ENCODE results near the gene SLC44A3.

The SLC44A3 gene

GRCh38 chr1:94821636-94822305 is 1.6 kb downstream of the SLC44A3 start:
- no peak for DNase-seq (ENCODE audit: low spot score)
- no peak for TF ChIP-seq CTCF (IDR thresholded peaks at IDR 0.05; ENCODE audit: extremely low read depth, missing control alignments)

- no peak for TF ChIP-seq CTCF (IDR thresholded peaks at IDR 0.05; ENCODE audit: extremely low read depth, missing control alignments)
These were observed 3.0 kb downstream of the SLC44A3 start for GRCh38 chr1:94823116-94823515.

GRCh38 chr1:94825936-94826335 is 5.8 kb downstream of the SLC44A3 start:
- TF ChIP-seq CTCF (IDR thresholded peaks at IDR 0.05; ENCODE audit: extremely low read depth, missing control alignments), result no peak
- no peak for DNase-seq (ENCODE audit: low spot score)

More at GRCh38 chr1:94823116-94823515, 3.0 kb downstream of the SLC44A3 start:
- no peak for DNase-seq (ENCODE audit: low spot score)

GRCh38 chr1:94827434-94827833 is 7.3 kb downstream of the SLC44A3 start:
- no peak for DNase-seq (ENCODE audit: low spot score)
- TF ChIP-seq CTCF (IDR thresholded peaks at IDR 0.05; ENCODE audit: extremely low read depth, missing control alignments), result no peak

GRCh38 chr1:94828251-94828650 is 8.1 kb downstream of the SLC44A3 start:
- no peak for DNase-seq (ENCODE audit: low spot score)
- TF ChIP-seq CTCF (IDR thresholded peaks at IDR 0.05; ENCODE audit: extremely low read depth, missing control alignments), result no peak

- no peak for TF ChIP-seq CTCF (IDR thresholded peaks at IDR 0.05; ENCODE audit: extremely low read depth, missing control alignments)
- no peak for DNase-seq (ENCODE audit: low spot score)
These were observed 11.5 kb downstream of the SLC44A3 start for GRCh38 chr1:94831641-94832040.

GRCh38 chr1:94832446-94832845 is 12.3 kb downstream of the SLC44A3 start:
- TF ChIP-seq CTCF (IDR thresholded peaks at IDR 0.05; ENCODE audit: extremely low read depth, missing control alignments), result no peak
- DNase-seq (ENCODE audit: low spot score), result no peak

All from GM20000 (cell line).